ENCODE data around the gene YEATS4.

DNA sequence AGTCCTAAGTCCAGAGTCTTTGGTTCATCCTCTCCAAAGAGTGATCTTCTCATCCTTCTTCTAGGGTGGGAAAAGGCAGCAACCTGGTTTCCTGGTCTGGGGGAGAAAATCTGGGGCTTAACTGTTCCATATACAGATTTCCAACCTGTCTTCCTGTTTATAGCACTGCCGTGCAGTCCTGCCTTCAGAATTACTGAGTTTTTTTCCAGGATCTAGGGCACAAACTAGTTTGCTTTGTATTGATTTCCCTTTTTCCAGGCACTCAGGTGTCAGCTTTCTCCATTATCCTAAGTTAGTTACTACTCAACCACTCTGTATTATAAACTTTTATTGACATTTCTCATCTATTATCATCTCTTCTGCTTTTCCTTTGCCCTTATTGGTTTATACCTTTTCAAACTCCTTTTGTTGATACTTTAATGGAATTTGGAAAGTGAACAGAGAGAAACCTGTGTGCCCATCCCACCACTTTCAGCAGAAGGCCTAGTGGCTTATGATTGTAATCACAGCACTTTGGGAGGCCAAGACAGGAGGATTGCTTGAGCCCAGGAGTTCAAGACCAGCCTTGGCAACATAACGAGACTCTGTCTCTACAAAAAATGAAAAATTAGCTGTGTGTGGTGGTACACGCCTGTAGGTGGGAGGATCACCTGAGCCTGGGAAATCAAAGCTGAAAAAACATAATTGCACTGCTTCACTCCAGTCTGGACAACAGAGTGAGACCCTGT, 15.5 kb upstream of the YEATS4 start:
- TF ChIP-seq POLR2A (IDR thresholded peaks at IDR 0.05; ENCODE audit: low read length) (no peak), GATA1 (IDR thresholded peaks at IDR 0.05; ENCODE audit: low read depth, low read length) (no peak)

All from erythroblast (primary cell).